MV-4-11 (cell line): ENCODE measurements around the gene IGDCC3.

ENCODE experiments used
- DNase-seq: peaks from one replicate; lab custom pipeline; 2025; lab: John Stamatoyannopoulos, UW

Gene IGDCC3

DNA sequence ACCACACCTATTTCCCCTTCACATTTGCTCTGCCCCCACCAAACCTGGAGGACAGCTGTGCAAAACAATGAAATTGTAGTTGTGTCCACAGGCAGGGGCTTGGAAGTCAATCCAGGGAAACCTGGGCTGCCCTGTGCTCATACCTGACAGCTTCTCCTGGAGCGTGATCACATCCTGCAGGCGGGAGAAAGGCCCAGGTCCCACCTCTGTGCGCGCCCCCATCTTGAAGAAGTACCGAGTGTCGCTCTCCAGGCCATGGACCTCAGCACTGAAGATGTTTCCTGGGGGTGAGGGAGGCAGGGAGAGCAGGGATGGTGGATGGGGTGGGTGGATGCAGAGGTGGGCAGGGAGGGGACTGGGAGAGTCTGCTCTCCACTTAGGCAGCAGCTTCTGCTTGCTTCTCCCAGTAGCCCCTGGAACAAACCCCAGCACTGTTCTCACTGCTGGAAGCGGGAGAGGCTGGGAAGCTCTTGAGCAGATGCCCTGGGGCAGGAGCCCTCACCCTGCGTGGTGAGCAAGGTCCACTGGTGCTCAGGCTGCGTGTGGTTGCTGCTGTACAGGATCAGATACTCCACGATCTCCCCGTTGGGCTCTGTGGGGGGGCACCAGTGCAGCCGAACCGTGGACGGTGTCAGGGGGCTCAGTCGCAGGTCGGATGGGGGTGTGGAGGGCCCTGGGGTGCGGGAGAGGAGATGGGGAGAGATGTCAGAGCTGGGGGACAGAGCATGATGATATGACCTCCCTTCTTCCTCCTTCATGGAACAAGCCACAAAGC, 10.7 kb upstream of the IGDCC3 start:
- no peak for DNase-seq

GRCh38 chr15:65386886-65387285, 9.1 kb upstream of the IGDCC3 start:
- no peak for DNase-seq

GRCh38 chr15:65386376-65386775, 8.6 kb upstream of the IGDCC3 start:
- DNase-seq, result no peak

GRCh38 chr15:65385870-65386258, 8.1 kb upstream of the IGDCC3 start:
- no peak for DNase-seq

GRCh38 chr15:65384895-65385869, 7.4 kb upstream of the IGDCC3 start:
- DNase-seq, result peak; percentile 65

DNA sequence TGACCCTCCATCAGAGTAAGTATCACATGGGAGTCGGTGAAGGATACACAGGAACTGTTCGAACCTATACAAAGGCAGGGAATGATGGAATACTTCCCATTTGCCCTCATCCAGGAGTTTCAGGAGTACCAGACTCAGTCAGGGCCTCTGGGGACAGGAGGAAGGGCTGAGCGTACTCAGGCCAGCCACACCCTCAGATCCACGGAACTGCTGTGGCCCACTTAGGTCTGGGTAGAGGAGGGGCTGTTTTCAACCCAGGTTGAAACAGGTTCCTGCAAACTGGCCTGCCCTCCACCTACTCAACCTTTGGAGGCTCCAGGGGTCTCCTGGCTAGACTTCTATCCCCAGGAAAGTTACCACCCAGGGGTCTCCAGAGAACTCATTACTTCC, 6.7 kb upstream of the IGDCC3 start:
- DNase-seq, result no peak

DNA sequence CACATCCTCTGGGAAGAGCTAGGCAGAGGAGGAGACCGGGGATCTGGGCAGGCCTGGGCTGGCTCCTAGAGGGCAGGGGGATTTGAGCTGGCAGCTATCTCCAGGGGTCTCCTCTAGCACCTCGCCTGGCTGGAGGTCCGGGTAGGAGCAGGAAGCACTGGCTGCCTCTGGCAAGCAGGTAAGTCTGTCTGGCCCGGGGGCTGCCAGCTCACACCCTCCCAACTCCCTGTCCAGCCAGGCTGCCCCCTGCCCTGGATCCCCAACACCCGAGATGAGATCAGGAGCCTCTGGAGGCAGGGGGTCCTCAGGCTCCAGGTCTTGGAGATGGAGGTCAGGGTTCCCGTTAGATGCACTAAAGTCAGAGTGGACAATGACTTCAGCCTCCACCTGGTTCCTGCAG, 6.2 kb upstream of the IGDCC3 start:
- DNase-seq, result no peak

- no peak for DNase-seq
These were observed 5.7 kb upstream of the IGDCC3 start for GRCh38 chr15:65383456-65383855.

DNA sequence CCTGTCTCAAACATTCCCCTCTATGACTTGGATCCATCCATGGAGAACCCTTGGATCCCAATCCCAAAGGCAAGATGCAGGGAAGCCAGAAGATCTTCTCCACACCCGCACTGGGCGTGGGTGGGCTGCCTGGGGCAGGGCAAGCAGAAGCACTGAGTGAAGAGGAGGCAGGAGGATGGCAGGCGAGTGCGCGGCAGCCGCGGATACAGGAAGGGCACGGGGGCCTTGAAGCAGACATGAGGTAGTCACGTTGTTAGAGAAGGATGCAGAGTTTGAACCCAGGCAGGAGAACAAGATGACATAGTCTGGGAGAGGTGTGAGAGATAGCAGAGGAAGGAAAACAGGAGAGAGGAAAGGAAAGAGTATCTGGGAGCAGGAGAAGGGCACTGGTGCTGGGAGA, 5.1 kb upstream of the IGDCC3 start:
- DNase-seq, result no peak

GRCh38 chr15:65382146-65382491, 4.3 kb upstream of the IGDCC3 start:
- DNase-seq, result no peak

DNA sequence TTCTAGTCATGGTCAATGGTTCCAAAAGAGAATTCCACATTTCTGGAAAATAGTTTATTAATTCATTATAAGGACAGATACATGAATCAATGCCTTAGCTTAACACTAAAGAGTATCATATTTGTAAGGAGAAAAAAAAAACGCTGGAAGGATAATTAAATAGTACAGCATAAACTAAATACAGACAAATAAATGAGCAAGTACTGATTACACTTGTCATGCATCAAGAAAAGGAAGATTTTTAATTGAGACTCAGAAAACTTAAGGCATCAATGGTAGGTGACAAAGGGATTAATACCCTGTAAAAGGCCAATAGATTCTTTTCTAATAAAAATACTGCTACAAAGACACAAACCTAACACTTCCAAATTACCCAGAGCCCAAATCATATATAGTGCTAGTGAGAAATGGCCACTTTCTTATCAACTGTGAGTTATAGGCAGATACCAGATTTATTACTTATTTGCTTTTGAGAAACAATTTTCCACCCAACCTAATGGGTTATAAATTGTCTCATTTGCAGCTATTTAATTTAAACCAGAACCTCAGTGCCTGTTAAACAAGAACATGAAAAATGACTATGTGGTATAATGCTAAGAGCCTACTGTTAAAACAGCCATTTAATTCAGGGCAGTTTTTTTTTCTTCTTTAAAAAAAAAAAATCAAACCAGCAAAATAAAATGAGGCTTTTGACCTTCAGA, 3.8 kb upstream of the IGDCC3 start:
- no peak for DNase-seq

DNA sequence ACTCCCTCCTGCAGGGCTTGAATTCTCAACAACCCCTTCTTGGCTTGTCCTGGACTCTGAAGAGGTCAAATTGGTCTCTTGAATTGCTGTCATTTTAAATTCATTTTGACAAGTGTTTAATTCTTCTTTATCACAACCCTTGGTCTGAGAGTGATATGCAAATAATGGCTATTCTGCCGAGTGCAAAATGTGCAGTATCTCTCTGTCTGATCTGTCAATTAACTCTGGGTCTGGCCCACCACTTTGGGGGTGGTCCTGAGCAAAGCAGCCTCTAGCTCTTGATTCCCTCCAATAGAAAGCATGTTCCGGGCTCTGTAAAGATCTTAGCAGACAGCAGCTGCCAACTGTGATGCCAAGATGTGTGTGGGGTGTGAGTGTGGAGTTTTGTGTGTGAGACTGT, 2.2 kb upstream of the IGDCC3 start:
- DNase-seq, result no peak

DNA sequence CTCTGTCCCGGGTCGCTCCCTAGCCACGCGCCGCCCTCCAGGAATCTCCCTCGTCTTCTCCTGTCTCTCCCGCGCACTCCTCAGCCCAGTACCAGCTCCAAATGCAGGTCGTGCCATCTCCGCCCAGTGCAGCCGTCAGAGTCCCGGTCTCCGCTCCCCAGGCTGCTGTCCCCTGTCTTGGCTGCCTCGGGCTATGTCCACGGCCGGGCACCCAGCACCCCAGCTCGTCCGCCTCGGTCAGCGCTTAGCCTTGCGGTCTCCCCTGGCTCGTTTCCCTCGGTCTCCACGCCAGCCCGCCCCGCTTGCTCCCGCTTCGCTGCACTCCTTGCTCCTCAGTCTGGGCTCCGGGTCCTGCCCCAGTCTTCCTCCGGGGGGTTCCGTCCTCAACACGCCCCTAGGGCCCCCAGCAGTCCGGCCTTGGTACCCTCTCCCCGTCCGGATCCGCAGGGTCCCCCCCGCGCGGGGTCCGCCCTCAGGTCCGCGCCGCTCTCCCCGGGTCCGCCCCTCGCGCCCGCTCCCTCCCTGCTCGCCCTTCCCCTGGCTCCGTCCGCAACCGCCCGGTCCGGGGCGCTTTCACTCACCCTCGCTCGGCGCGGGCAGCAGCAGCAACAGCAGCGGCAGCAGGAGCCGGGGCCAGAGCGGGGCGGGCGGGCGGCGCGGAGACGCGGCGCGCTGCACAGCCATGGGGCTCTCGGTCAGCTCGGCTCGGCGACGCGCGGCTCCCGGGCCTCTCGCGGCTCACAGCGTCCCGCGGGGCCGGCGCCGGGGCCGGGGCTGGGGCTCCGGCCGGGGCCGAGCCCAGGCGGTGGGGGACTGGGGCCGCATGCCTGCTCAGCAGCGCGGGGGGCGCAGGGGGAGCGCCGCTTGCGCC, 462 bp downstream of the IGDCC3 start:
- DNase-seq, result no peak

DNA sequence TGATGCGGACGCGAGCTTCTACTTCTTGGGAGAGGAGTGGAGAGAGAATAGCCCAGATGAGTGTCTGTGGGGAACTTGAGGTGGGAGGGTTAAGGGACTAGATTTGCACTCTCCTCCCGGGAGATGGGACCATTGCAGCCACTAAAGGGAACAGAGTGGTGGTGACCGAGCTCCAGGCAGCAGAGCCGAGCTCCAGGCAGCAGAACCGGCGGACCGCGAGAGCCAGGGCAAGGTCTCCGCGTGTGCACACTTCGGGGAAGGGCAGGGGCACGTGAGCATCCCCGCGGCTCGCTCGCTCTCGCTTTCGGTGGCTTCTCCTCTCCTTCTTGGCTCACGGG, 1.1 kb downstream of the IGDCC3 start:
- no peak for DNase-seq

GRCh38 chr15:65375871-65376607, 1.8 kb downstream of the IGDCC3 start:
- no peak for DNase-seq

GRCh38 chr15:65374821-65375401, 2.9 kb downstream of the IGDCC3 start:
- no peak for DNase-seq

DNA sequence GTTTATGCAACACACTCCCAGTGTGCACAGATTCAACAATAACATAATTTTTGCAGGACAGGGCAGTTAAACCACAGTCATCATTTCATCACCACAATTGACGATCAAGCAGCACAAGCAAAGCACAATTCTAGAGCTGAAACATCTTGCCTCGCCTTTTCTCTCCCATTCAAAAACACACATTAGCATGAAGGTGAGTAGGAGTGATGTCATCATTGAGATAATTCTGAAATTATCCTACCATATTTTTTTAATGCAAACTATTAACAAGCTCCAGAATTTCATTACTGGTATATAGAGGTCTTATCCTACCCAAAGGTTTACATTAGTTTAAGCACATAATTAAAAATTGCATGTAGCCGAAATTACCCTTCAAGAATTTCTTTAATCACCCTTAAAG, 3.5 kb downstream of the IGDCC3 start:
- DNase-seq, result no peak

GRCh38 chr15:65373163-65373651, 4.6 kb downstream of the IGDCC3 start:
- DNase-seq, result no peak

- DNase-seq, result no peak
These were observed 5.1 kb downstream of the IGDCC3 start for GRCh38 chr15:65372787-65373067.

- DNase-seq, result no peak
These were observed 5.6 kb downstream of the IGDCC3 start for GRCh38 chr15:65371976-65372786.
